ENCODE data around the gene SGCD.

Gene SGCD

DNA sequence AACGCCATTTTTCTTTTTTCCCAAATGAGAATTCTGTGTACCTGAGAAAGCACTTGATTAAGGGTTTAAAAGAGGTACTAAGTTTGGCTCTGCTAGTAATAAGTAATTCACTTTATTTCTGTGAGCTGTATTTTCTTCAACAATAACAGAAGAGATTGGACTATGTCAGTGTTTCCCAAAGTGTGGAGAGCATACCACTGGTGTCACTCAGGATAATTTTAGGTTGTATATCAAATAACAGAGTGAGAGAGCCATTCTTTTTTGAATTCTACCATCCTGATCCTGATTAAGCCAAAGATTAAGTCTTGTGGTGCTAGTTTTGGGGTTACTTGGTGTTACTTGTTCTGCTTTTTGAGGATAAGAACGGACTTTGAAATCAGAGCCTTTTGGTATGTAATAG, 380.8 kb downstream of the SGCD start:
- no peak overlapping the region for H3K4me3 ChIP-seq
- no peak overlapping the region for H3K27ac ChIP-seq

DNA sequence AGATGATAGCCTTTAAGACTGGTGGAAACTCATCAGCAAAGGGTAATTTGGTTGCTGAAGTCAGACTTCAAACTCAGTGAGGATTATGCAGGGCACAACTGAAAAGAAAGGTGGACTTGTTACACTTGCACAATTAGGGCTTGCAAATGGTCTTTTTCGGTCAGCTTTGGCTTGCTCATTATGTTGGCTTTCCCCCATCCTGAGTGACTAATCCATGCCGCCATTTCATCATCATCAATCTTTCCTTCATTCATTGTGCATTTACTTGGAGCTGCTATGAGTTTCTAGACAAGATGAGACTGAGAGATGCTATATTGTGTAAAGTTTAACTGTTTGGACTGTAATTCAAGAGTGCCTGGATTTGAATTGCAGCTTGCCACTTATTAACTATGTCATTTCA, 388.3 kb downstream of the SGCD start:
- no peak overlapping the region for H3K4me3 ChIP-seq
- H3K27ac ChIP-seq, result no peak overlapping the region

DNA sequence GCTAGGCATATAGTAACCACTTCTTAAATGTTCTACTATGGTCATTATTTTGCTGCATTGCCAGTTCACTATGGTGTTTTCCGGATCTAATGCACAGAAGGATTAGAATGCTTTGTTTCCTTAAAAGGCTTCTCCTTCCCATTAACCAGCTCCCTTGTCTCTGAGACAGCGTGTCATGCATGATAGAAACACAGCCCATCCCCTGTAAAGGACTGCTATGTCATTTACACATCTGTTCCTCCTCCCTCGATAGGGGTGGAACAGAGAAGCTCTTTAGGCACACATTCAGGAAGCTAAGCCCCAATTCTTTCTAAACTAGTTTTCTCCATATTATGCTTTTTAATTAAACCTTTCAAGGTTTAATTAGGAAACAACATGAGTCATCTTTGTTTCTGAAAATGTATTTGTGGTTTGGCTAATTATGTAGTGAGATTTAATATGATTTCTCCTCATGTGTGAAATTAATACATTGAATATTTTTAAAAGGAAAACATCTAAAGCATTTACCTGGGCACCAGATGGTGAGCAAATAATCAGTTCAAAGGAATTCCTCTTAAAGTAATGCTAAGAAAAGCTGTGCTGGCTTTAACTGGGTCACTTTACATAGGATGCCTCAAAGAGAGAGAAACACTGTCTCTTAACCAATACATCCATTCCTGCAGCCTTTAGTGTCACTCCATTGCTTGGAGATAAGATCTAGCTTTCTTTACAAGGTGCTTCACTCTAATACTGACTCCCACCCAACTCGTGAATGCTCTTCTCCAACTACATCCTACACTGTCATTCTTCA, 389.8 kb downstream of the SGCD start:
- no peak overlapping the region for H3K4me3 ChIP-seq
- no peak overlapping the region for H3K27ac ChIP-seq

DNA sequence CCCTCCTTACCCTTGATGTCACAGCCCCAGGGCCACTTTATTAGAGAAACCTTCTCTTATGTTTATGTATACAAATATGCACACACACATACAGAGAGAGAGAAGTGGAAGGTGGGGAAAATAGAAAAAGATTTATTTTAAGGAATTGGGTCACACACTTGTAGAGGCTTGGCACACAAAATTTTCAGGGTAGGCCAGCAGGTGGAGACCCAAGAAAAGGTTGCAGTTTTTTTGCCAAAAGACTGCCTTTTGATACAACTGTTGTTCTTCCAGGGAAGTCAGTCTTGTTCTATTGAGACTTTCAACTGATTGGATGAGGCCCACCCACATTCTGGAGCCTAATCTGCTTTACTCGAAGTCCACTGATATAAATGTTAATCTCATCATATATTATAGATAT, 392.0 kb downstream of the SGCD start:
- H3K27ac ChIP-seq, result no peak overlapping the region
- H3K4me3 ChIP-seq, result no peak overlapping the region

DNA sequence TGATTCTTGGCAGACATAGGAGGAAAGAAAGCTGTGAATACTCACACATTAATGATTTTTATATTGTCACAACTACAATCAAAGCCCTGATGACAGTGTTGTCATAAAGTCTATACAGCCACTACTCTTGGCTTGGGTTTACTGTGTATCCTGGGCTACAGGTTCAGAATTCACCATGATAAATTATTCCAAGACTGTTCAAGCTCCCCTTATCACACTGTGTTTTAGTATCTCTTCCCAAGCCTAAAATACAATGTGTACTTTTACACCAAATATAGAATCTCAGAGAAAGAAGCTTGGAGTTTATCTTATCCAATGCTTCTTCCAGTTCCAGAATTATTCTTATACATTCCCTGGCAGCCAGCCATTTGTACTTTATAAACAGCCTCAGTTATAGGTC, 395.4 kb downstream of the SGCD start:
- no peak overlapping the region for H3K4me3 ChIP-seq
- no peak overlapping the region for H3K27ac ChIP-seq

DNA sequence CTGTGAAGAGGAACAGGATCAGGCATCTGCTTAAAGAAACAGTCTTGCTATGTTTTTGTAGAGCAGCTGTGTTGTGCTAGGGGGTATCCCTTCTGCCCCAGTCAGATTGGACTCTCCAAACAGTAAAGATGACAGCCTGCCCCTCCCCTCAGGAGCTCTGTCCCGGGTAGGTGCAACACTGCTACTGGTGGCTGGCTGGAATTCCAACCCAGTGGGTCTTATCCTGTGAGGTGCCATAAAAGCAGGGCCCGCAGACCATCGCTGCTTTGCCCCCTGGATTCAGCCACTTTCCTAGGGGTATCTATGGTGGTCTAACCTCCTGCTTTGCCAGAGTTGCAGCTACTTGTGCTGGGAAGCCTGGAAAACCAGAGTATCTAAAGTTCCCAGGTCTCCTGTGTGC, 408.5 kb downstream of the SGCD start:
- H3K4me3 ChIP-seq, result no peak overlapping the region

DNA sequence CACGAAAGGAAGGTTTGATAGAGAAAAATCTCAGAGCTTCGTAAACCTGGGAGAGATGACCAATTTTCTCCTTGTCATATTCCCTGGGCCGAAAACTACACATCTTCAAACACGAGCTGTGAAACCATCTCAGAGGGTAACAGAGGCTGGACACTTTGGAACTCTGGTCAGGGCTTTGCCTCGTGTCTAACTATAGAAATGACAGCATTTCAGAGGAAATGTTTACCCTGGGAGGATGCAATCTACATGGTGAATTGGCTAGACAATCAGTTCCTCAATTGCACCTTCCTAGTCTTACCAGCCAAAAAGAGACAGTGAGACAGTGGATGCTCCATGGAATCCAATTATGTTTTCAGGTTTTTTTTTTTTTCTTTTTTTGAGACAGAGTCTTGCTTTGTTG, 414.6 kb downstream of the SGCD start:
- Histone ChIP-seq H3K4me3 (no peak overlapping the region), H3K27ac (no peak overlapping the region)

More for the DNA sequence above, 408.5 kb downstream of the SGCD start:
- no peak overlapping the region for H3K27ac ChIP-seq

DNA sequence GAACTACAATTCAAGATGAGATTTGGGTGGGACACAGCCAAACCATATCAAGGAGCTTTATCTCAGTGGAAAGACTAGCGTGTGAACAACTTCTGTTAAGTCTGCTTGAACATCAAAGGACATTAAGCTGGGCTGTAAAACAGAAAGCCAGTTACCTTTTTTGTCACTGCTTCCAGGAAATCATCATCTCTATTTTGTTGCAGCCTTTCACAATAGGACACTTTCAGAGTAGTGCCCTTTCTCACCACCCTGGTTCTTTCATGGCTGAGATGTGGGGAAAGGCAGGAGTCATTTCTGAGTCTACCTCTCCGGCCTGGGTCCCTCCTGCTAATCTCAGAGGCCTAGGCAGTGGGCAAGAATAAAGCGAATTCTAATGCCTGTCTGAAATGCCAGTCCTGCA, 426.9 kb downstream of the SGCD start:
- Histone ChIP-seq H3K27ac (no peak overlapping the region), H3K4me3 (no peak overlapping the region)

DNA sequence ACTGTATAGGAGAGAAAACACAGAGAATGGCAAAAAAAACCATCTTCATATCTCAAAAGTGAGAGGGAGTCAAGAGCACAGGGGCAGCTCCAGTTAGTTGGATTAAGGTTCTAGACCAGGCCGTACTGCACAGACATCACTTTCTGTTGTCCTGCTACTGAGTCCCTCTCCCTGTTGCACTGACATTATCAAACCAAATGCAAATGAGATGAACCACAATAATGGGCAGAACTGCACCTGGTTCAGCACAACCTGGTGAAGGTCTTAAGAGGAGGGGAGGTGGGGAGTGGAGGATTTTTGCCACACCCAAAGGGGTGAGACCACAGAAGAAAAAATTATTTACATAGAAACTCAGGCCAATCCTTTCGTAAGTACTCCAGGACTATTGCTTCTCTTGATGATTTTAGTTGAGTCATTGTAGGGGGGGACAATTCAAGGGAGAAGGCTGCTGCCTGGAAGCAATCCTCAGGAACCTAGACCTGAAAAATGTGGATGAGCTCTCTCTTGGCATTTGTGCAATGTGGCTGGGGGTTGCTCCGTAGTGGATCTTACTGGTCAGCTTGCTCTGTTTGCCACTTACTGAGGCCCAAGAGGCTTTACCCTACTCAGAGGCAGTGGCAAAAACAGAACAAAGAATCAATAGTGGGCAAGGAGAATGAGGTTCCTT, 428.6 kb downstream of the SGCD start:
- Histone ChIP-seq H3K4me3 (no peak overlapping the region), H3K27ac (no peak overlapping the region)

DNA sequence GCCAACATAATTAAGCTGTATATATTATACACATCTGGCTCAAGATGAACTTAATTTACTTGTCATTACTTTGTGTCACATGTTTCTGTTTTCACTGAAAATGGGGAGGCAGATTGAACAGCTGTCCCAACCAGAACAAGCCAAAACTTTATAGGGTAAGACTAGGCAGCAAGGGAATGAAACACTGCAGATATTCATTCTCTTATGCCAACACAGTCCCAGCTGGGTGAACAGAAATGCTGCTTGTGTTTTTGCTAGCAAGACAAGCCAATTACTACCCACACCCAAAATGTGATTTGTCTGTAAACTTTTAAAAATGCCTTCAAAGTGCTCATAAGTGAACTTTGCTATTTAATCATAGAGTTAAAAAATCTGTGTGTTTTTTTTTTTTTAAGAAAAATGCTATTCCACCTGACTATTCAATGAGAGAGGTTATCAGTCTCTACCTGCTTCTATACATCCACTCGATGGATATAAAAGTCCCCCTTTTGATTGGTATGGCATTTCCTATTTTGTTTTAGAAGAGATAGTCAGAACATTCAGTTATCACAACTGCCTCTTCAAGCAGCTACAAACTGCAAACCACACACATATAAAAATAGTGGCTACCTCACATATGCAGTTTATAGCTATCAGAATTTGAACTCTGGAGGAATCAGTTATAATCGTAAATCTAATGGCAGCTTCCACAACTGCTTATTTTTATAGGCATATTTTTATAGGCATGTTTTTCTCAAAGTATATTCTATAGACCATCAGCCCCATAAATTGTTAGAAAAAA, 431.2 kb downstream of the SGCD start:
- H3K27ac ChIP-seq, result no peak overlapping the region
- H3K4me3 ChIP-seq, result no peak overlapping the region

DNA sequence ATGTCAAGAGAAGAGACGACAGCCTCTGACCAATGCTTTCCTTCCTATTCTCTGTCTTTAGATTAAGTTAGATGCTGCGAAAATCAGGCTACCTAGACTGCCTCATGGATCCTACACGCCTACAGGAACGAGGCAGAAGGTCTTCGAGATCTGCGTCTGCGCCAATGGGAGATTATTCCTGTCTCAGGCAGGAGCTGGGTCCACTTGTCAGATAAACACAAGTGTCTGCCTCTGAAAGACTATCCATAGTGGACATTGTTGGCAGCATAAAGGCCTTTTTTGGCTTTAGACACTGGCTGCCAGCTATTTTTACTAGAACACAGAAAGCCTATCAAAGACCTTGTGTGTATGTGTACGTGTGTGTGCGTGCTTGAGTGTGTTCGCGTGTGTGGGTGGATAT, 432.2 kb downstream of the SGCD start:
- Histone ChIP-seq H3K27ac (no peak overlapping the region), H3K4me3 (no peak overlapping the region)

DNA sequence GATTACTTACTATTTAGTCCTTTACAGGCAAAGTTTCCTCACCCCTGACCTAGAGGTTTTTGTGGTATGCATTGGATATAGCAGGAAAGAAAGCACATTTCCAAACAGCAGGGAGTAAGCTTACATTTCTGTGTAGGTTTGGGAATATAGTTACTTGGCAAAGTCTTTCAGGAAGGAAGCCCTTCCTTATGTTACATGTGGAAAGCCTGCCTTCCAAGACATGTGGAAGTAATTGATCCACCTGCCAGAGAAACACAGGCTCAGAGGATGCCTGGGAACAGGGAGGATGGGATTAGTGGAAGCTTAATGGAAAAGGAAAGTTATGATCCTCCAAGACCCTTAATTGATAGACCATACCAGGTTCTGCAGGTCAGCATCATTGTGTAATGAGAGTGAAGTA, 435.8 kb downstream of the SGCD start:
- no peak overlapping the region for H3K27ac ChIP-seq
- H3K4me3 ChIP-seq, result no peak overlapping the region

DNA sequence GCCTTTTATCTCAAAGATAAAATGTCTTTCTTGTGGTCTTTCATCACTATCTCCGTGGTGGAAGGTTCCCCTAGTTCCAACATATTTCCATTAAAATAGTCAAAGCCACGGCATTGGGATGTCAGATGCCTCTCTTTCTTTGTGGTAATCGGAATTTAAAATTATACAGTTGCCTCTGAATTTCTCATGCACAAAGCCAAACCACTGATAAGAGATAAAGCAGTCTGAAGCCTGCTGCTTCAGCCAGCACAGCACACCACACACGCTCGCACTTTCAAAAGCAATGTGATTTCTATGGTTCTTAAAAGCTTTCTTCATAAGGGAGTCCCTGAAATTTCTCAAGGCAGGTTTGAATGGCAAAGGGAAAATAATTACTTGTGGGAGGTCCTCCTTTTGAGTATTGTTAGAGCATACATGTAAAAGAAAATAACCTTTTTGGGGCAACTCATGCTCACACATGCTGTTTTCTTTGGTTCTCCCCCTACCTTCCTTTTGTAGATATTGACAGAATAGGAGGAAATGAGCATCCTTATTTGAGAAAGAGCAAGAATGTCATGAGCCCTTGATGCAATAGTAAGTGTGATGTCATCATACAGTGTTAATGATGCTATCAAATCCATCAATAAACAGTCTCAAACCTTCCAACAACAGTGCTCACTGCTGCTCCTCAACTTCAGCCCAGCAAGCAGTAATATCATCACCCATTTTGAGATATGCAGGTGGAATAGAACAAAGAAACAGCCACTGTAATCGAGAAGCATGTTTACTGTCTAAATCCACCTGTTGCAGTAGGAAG, 437.4 kb downstream of the SGCD start:
- Histone ChIP-seq H3K27ac (no peak overlapping the region), H3K4me3 (no peak overlapping the region)

DNA sequence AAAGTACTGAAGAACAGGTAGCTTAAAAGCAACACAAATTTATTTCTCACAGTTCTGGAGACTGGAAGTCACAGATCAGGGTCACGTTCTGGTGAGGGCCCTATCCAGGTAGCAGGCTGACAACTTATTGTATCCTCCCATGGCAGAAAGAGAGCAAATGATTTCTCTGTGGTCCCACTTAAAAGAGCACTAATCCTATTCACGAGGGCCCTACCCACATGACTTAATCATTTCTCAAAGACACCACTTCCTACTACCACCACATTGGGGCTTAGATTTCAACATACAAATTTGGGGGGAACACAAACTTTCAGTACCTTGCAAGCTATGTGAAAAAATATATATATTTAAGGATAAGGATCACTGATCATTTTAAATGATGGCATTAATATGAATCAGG, 447.3 kb downstream of the SGCD start:
- Histone ChIP-seq H3K27ac (no peak overlapping the region), H3K4me3 (no peak overlapping the region)

DNA sequence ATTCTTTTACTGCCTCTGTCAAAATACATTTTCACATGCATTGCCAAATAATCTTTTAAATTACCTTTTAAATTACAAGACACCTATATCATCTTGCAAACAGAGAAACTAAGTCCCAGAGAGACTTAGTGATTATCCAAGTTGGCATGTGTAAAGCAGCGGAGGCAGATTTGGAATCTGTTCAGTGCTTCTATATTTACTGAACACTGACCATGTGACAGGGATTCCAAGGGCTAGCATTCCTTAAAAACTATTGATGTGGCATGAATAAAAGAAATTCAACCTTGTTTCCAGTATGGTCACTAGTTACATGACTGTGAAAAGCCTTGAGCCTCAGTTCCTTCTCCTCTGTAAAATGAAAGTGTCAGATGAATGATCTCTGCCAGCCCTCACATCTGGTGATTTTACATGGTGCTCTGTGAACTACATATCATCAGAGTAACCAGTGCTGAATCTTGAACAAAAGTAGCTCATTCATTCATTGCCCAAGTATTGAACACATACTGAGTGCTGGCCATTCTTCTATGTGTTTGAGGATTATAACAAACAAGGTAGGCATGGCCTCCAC, 451.3 kb downstream of the SGCD start:
- Histone ChIP-seq H3K4me3 (no peak overlapping the region), H3K27ac (no peak overlapping the region)

DNA sequence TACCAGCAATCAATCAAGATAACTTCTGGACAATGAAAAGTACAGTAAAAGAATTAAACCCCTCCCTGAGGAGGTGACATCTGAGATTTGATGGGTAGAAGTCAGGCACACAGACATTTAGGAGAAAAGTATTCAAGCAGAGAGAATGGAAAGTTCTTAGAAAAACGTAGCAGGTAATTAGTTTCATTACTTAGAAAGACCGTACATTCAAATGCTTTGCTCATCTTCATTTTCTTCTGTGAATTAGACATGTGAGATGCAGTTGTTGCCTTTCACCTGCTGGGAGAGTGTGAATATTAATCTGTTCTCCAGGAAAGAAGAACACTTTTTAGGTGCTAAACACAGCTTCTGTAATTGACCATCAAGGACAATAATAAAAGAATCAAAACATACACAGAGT, 451.8 kb downstream of the SGCD start:
- Histone ChIP-seq H3K4me3 (no peak overlapping the region), H3K27ac (no peak overlapping the region)

DNA sequence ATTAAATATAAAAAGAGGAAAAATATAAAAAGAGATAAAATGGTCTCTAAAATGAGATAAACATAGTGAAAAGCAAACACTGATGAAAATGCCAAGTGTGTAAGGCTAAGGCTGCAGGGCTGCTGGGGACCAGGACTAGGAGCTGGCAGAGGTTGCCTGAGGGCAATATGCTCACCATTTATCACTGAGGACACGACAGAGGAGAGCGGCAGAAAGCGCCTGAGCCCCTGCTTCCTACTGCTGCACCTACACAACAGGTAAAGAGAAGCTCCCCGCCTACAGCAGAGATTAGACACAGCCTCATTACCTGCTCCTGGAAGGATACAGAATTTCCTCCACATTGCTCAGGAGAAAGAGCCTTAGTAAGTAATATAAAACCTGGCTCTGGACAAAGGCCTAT, 452.5 kb downstream of the SGCD start:
- Histone ChIP-seq H3K4me3 (no peak overlapping the region), H3K27ac (no peak overlapping the region)

DNA sequence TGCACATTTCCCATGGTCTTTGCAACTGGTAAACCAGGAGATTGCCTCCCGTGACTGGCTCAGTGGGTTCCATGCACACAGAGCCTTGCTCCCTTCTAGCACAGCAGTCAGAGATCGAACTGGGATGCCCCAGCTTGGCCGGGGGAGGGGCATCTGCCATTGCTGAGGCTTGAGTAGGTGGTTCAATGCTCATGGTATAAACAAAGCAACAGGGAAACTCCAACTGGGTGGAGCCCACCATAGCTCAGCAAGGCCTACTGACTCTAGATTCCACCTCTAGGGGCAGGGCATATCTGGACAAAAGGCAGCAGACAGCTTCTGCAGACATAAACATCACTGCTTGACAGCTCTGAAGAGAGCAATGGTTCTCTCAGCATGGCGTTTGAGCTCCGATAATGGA, 456.1 kb downstream of the SGCD start:
- H3K27ac ChIP-seq, result no peak overlapping the region
- H3K4me3 ChIP-seq, result no peak overlapping the region

DNA sequence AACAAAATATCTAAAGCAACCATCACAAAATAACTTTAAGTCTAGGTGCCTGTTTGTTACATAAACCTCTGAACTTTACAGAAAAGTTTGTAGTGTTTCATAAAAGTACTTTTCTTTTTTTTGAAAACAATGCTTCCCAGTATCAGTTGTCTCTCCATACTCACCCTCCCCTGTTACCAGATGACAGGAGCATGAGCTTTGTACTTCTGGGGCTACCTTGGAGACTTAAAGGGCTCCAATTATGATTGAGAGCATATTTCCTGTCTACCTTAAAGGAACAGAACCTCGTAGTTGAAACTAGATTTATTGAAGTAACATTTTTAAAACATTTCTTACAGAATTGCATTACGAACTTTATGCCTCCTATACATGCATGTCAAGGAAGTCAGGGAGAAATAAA, 467.7 kb downstream of the SGCD start:
- no peak overlapping the region for H3K27ac ChIP-seq
- no peak overlapping the region for H3K4me3 ChIP-seq

DNA sequence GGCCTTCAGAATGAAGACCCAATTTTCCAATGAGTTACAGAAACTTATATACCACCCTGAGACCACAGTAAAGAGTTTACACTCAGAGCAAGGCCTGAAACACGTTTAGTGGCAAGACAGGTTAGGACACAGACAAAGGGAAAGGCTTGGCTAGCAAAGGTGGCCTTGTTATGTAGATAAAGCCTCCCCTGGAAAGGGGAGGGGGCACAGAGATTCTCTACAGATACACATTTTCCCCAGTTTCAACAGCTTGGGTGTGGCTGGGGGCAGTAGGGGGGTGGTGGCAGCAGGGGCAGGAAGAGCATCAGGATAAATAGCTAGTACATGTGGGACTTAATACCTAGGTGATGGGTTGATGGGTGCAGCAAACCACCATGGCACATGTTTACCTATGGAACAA, 471.2 kb downstream of the SGCD start:
- Histone ChIP-seq H3K27ac (no peak overlapping the region), H3K4me3 (no peak overlapping the region)

Data from skin epidermis (tissue), 12 donors.